NOMO-1 treated with dmso at 0.1 percent for 144 hours (cell line): ENCODE measurements around the gene CDC42SE2.
"Not testable (repeated sequence)": the region's sequence is repeated elsewhere in the genome, so short reads cannot be mapped to it uniquely, and the experiment has no call there.

Experiments used
- DNase-seq: peaks from one replicate; lab custom pipeline; 2025; ENCODE audit not compliant: unreplicated experiment; lab: John Stamatoyannopoulos, UW

The CDC42SE2 gene

GRCh38 chr5:131277875-131278740 is 14.3 kb downstream of the CDC42SE2 start:
- no peak for DNase-seq

GRCh38 chr5:131278741-131279124 is 14.9 kb downstream of the CDC42SE2 start:
- not testable (repeated sequence) for DNase-seq

- DNase-seq: no peak
These were observed 15.4 kb downstream of the CDC42SE2 start for GRCh38 chr5:131279204-131279603.

GRCh38 chr5:131280417-131280816 is 16.6 kb downstream of the CDC42SE2 start:
- DNase-seq: no peak

- DNase-seq: no peak
These were observed 17.4 kb downstream of the CDC42SE2 start for GRCh38 chr5:131281133-131281867.

- no peak for DNase-seq
These were observed 18.0 kb downstream of the CDC42SE2 start for GRCh38 chr5:131281868-131282234.

- no peak for DNase-seq
These were observed 18.4 kb downstream of the CDC42SE2 start for GRCh38 chr5:131282235-131282634.

- DNase-seq: no peak
These were observed 22.0 kb downstream of the CDC42SE2 start for GRCh38 chr5:131285703-131286399.

- DNase-seq: no peak
These were observed 22.5 kb downstream of the CDC42SE2 start for GRCh38 chr5:131286400-131286715.

GRCh38 chr5:131288328-131288727 is 24.5 kb downstream of the CDC42SE2 start:
- no peak for DNase-seq

- DNase-seq: no peak
These were observed 25.9 kb downstream of the CDC42SE2 start for GRCh38 chr5:131289738-131290137.

- DNase-seq: no peak
These were observed 32.4 kb downstream of the CDC42SE2 start for GRCh38 chr5:131296213-131296672.

GRCh38 chr5:131297886-131298285 is 34.0 kb downstream of the CDC42SE2 start:
- DNase-seq: no peak

- DNase-seq: no peak
These were observed 35.6 kb downstream of the CDC42SE2 start for GRCh38 chr5:131299465-131299864.

GRCh38 chr5:131302506-131302905 is 38.7 kb downstream of the CDC42SE2 start:
- no peak for DNase-seq

- DNase-seq: no peak
These were observed 39.7 kb downstream of the CDC42SE2 start for GRCh38 chr5:131303537-131303936.

- DNase-seq: no peak
These were observed 40.6 kb downstream of the CDC42SE2 start for GRCh38 chr5:131304414-131304813.

- DNase-seq: peak; percentile 1
These were observed 41.4 kb downstream of the CDC42SE2 start for GRCh38 chr5:131305138-131305689.

GRCh38 chr5:131305906-131306305 is 42.1 kb downstream of the CDC42SE2 start:
- DNase-seq: no peak

GRCh38 chr5:131312235-131312772 is 48.5 kb downstream of the CDC42SE2 start:
- DNase-seq: not testable (repeated sequence)

GRCh38 chr5:131316026-131316425 is 52.2 kb downstream of the CDC42SE2 start:
- DNase-seq: no peak
